Activated effector memory CD4-positive, alpha-beta T cell treated with anti-CD3 and anti-CD28 coated beads, Interleukin-2, amount 50 U/mL, for 16 hours (primary cell): ENCODE results near the gene DNASE1L2.
A peak's percentile ranks its signal among the peaks of the same experiment; 100 is the strongest.
"Not testable (repeated sequence)": the region's sequence is repeated elsewhere in the genome, so short reads cannot be mapped to it uniquely, and the experiment has no call there.

Source experiments
- DNase-seq: peaks from one replicate; pipeline ENCODE4 v3.0.0-alpha.2; 2020

The DNASE1L2 gene

DNA sequence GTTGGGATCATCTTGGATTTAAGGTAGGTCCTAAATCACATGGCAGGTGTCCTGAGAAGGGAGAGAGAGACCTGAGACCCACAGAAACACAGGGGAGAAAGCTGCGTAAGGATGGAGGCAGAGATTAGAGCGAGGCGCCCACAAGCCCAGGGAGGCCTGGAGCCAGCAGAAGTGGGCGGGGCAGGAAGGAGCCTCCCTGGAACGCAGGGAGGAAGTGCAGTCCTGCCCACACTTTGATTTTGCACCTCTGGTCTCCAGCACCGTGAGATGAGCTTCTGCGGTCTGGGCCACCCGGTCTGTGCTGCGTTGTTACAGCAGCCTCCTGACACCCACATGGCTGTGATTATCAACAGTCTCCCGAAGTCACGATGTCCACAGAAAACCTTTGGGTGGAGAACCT, 6.4 kb downstream of the DNASE1L2 start:
- no peak for DNase-seq

DNA sequence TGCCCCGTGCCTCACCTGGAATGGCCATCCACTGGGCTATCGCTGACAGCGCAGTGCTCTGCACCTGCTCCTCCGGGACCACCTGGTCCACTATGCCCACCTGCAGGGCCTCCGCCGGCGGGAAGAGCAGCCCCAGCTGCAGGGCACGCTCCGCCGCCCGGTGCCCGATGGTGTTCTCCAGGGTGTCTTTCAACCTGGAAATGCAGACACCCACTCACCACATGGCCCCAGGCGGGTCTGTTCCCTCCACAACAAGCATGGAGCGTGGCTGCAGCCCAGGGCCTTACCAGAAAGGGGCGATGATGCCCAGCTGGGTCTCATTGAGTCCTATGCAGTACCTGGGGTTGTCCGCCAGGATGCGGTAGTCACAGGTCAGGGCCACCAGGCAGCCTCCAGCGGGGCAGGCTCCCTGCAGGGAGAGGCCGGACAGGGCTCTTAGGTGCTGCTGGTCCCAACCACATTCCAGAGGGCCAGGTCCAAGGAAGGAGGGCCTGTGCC, 6.8 kb downstream of the DNASE1L2 start:
- DNase-seq: no peak

DNA sequence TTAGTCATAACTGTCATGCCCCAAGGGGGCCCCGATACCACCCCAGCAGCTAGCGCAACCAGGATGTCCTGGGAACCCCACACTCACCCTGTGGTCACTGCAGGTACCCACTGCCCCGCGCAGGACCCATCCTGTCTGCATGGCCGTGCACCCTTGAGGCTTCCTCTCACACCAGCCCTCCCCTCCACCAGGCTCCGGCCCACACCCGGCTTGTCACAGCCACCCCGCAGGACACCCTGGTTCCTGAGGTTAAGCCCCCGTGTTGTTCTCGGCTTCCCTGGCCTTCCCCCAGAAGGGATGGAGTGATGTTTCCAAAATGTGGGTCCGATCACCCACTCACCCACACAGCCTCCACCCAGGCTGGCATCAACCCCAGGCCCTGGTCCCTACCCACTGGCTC, 7.5 kb downstream of the DNASE1L2 start:
- no peak for DNase-seq

DNA sequence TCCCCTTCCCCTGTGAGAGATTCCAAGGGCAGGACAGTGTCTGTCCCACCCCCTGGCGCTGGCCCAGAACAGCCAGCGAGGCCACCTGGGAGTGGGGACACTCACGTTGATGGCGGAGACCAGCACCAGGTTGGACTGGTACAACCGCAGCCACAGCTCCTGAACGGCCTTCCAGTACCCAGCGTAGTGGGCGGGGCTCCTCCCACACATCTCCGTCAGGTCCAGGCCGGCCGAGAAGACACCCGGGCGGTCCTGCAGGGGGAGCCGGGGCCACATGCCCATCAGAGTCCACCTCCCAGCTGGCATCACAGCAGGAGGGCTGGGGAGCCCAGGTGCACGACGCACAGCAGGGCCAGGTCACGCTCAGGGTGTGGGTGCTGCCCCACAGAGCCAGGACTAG, 8.1 kb downstream of the DNASE1L2 start:
- no peak for DNase-seq

DNA sequence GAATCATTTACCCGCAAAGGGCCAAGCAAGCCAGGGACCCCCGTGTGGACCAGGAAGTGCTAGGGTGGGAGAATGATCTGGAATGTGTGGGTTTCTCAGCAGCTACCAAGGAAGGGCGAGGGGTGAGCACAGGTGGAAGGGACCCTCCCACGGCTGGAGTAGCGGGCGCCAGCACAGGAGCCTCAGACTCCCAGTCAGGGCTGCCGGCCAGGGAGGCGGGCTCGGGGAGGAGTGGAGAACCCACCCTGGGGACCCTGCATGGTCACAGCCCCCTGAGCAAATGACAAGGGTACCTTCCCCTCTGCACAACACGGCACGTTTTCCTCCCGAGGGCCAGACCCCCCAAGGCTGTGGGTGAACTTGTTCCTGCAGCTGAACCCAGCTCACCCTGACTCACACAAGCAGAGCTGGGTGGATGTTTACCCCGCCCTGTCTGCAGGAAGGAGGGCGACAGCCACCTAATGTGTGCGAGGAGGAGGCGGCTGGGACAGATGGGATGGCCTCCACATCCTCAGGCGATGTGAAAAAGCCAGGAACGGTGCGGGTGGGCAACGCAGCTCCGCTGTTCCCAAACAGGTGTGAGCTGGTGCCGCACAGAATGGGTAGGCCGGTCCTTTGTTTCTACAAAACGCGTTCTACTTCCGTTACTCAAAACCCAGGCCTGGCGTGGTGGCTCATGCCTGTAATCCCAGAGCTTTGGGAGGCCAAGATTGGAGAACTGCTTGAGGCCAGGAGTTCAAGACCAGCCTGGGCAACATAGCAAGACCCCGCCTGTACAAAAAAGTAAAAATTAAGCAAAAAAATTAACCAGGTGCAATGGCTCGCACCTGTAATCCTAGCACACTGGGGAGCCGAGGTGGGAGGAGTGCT, 8.9 kb downstream of the DNASE1L2 start:
- DNase-seq: no peak

DNA sequence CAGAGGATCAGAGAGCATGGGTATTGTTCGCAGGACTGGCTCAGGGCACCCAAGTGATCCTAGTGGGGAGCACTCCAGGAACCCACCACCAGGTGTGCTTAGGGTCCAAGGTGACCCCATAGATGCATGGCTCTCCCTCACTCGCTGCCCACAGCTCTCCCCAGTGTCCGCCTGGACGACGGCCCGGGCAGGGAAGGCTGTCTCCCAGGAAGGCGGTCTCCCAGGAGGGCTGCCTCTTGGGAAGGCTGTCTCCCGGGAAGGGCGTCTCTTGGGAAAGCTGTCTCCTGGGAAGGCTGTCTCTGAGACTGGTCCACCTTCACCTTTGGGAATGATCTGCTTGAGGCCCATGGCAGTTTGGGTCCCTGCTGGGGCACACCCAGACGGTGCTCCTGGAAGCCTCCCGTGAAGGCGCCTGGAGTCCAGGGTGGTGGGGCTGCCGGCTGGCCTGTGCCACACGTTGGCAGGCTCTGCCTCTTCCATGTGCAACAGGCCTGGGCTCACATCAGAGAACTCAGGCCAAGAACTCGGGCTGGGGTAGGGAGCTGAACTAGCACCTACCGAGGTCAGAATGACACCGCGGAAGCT, 10.1 kb downstream of the DNASE1L2 start:
- DNase-seq: no peak

DNA sequence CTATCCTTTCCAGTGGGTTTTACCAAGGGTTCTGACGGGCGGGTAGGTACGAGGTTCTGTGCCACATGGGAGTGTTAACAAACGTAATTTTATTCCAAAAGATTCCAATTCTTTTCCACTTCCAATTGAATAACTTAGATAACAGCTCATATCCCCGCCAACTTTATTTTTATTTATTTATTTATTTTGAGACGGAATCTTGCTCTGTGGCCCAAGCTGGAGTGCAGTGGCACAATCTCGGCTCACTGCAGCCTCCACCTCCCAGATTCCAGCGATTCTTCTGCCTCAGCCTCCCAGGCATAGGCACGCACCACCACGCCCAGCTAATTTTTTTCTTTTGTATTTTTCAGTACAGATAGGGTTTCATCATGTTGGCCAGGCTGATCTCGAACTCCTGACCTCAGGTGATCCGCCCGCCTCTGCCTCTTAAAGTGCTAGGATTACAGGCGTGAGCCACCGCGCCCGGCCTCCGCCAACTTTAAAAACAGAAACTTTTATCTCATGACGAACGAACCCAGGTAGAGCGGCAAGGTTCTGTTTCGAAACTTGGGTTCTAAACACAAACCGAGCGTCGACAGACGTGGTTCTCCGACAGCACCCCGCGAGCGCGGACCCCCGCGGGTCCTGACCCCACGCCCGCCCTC, 14.5 kb downstream of the DNASE1L2 start:
- DNase-seq: peak; percentile 83

DNA sequence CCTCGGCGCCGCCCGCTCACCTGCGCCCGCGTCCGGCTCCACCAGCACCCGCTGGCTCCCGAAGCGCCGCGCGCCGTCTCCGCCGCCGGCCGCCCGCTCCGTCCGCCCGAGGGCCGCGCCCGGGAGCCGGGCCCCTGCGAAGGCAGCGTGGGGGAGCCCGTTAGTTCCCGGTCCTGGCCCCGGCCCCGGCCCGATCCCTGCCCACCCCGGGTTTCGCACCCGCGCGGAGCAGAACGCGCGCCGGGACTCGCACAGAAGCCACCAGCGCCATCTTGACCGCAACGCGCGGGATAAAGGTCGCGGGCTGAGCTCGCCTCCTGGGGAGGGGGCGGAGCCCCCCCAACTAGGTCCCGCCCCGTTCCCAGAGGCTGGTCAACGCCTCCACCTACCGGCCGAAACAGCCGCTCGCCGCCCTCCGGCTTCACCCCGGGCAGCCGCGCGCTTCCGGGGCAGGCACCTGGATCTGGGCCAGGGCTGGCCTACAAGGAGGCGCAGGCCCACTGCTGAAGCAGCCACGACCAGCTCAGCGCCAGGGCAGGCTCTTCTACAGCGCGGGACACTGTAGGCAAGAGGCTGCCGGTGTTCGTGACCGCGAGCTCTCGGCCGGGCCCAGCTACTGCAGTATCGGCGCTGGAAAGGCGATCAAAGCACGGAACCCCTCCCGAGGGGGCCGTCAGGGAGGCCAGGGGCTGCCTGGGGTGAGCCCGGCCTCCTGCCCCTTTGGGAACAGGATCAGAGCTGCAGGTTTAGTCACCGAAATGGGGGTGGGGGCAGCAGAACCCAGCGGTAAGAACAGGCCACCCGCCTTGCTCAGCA, 15.3 kb downstream of the DNASE1L2 start, which contains the start of gene ECI1:
ECI1 (minus strand) TSS at position 292 of the 816 bp plus-strand sequence; CDS start at position 271, 21 bp downstream.
- DNase-seq: peak; percentile 93

DNA sequence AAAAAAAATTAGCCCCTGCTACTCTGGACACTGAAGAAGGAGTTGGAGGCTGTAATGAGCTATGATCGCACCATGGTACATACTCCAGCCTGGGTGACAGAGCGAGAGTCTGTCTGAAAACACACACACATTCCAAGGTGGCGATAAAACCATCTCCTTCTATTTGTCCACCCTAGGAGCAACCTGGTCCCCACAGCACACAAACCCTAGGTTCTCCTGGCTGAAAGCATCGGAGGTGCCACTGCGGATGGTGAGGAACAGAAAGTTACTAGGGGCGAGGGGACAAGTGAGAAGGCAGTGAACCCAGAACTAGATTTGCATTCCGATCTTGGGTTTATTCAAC, 16.5 kb downstream of the DNASE1L2 start:
- no peak for DNase-seq

DNA sequence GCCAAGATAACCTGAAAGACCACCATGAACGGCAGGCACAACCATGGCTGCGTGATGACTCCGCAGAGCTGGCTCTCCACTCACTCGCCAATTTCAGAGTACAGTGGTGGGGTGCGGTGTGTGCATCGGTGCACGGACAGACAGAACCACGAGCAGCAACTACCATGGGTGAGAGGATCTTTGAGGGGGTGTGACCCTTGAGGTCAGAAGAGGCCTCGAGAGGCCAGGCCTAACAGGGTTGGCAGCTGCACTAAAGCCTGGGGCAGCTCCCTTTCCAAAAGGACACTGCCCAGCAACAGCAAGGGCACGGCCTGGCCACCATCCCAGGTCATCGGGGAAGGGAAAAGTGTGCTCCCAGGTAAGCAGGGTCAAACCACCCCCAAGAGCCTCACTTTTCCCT, 17.0 kb downstream of the DNASE1L2 start:
- DNase-seq: no peak

DNA sequence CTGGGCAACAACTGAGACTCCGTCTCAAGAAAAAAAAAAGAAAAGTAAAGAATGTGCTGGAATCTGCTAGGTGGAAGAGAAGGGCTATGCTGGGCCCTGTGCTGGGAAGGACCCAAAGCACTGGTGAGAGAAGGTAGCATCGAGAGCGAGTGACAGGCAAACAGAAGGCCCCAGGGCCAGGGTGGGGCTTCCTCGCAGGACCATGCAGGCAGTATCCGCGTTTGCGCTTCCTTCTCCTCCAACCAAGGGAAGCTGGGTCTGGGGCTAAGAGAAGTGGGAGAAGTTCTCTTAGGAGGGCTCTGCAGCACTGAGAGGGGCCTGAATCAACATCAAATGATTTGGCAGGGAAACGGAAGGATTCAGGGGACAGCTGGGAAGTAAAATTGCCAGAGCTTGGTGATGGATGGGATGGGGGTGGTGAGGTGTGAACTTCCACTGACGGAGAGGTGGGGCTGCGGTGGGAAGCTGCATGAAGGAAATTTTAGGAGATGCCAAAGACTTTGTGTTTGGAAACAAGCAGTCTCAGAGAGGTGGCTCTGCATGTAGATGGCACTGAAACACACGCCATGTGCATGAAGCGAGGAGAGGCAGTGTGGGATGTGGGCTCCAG, 20.4 kb downstream of the DNASE1L2 start:
- DNase-seq: no peak

DNA sequence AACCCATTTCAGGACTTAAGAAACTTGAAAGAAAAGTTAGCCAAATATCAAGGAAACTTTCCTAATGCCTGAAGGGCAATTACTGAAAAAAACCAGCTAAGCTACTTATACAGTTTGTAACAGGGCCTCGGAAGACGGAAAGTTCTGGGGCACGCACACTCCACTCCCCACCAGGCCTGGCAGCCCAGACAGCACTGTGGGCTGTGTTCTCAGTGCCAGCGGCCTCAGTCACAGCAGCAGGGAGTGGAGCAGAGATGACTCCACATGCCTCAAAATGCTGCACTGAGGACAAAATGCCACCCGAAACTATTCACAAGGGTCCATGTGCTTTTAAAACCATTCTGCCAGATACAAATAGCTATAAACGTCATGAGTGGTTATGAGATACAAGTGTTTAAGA, 21.5 kb downstream of the DNASE1L2 start:
- DNase-seq: no peak

DNA sequence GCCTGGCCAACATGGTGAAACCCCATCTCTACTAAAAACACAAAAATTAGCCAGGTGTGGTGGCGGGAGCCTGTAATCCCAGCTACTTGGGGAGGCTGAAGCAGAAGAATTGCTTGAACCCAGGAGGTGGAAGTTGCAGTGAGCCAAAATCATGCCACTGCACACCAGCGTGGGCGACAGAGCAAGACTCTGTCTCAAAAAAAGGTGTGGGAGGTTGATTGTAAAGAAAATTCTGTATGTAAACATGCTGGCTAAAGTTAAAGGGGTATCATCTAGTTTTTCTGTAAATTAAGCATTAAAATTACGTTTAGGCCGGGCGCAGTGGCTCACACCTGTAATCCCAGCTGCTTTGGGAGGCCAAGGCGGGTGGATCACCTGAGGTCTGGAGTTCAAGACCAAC, 22.3 kb downstream of the DNASE1L2 start:
- DNase-seq: not testable (repeated sequence)

DNA sequence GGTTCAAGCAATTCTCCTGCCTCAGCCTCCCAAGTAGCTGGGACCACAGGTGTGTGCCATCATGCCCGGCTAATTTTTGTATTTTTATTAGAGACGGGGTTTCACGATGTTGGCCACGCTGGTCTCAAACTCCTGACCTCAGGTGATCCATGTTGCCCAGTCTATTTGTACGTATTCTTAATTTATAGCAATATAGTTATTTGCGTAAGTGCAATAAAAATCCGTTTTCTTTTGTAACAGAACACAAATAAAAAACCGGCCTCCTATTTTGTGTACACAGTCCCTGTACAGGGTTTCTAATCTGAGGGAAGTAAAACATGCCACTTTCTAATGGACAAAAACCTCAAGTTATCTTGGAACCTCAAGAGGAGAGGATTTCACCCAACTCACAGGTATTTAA, 24.0 kb downstream of the DNASE1L2 start:
- DNase-seq: no peak

DNA sequence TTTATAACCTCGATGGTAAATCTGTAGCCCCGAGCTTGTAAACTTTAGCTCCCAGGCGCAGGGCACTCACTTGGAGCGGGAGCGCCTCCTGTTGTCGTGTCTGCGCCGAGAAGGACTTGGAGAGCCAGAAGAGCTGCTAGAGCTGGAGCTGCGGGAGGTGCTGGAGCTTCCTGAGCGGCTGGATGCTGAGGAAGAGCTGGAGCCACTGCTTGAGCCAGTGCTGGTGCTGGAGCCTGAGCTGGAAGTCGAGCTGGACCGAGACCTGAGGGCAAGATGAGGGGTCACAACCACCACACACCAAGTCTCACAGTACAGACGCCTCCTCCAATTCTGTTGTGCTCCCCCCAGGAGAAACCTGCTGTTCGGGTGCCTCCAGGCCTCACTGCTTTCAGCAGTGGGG, 26.8 kb downstream of the DNASE1L2 start:
- not testable (repeated sequence) for DNase-seq

DNA sequence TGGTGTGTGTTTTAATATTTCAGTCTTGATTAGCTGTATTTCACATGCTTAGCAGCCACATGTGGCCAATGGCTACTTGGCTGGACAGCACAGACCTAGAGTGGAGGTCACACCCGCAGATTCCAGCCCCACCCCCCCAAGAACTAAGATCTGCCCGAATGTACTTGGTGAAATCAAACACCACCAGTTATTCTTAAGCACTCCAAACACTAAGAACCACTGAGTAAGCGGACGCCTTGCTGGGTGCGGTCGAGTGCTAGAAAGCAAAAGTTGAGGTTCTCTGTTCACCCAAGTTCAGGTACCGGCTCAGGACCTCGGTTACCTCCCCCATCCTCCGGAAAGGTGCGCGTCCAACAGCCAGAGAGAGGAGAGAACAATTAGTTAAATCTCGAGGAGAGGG, 30.6 kb downstream of the DNASE1L2 start:
- peak; percentile 73 for DNase-seq

DNA sequence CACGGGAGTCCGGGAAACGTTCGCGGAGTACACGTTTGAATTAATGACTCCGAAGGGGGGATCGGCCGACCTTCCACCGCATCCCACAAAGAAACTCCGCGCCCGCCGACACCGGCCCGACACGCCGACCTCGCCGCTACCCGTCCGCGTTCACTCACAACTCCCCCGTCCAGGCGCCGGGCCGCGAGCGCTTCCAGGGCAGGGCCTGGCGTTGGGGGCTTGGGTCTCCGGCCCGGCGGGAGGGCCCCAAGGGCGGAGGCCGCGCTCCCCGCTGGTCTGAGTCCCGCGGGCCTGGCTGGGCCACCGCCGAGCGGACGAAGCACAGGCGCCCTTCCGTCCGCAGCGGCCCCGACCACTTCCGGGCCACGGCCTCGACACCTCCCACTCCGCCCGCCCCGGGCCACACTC, 31.3 kb downstream of the DNASE1L2 start:
- DNase-seq: not testable (repeated sequence)

DNA sequence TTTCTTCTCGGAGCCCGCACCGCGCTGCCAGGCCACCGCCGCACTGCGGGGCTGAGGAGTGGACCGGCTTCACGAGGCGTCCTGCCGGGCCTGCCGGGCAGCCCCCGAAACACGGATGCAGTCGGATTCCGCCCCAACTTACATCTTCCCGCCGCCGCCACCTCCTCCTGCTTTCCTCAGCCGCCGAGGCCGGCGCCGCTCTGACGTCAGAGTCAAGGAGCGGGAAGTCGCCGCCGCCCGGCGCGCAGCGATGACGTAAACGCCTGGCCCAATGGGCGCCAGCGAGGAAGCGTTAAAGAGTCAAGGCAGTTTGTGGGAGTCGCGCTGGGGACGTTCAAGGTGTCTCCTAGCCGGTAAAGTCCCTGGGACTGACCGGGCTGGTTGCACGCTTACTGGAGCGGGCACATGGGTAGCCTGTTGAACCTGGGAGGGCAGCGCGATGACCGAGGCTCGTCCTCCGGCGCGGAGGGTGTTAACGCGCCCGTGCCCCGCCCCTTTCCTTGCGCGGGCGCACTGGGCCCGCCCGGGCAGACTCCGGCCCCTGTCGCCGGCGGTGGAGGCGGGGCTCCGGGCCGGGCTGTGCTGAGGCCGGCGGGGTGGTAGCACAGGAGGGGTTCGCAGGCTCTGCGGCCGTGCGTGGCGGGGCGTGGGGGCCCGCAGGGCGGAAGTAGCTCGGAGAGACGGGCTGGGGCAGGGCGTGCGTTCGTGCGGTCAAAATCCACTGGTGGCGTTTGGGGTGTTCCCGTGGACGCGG, 31.8 kb downstream of the DNASE1L2 start, which contains the start of gene RNPS1:
RNPS1 (minus strand) TSS at position 214 of the 754 bp plus-strand sequence. CDS start 3,483 bp downstream, outside the sequence.
- DNase-seq: peak; percentile 99

DNA sequence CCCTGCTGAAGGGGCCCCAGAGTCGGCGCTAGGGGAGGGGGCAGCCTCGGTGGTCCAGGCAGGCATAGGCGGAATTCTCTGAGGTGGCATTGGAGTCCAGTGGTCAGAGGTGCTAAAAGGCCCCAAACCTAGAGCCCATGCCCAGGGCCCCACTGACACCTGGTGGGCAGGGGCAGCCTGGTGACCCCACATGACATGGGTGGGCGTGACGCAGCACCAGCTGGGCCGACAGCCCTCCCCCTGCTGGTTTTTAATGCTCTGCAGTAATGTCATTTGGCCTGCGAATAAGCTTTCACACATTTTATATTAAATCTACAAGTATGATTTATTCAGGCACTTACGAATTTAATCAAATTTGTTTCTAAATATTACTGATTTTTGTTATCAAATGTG, 33.8 kb downstream of the DNASE1L2 start:
- no peak for DNase-seq

DNA sequence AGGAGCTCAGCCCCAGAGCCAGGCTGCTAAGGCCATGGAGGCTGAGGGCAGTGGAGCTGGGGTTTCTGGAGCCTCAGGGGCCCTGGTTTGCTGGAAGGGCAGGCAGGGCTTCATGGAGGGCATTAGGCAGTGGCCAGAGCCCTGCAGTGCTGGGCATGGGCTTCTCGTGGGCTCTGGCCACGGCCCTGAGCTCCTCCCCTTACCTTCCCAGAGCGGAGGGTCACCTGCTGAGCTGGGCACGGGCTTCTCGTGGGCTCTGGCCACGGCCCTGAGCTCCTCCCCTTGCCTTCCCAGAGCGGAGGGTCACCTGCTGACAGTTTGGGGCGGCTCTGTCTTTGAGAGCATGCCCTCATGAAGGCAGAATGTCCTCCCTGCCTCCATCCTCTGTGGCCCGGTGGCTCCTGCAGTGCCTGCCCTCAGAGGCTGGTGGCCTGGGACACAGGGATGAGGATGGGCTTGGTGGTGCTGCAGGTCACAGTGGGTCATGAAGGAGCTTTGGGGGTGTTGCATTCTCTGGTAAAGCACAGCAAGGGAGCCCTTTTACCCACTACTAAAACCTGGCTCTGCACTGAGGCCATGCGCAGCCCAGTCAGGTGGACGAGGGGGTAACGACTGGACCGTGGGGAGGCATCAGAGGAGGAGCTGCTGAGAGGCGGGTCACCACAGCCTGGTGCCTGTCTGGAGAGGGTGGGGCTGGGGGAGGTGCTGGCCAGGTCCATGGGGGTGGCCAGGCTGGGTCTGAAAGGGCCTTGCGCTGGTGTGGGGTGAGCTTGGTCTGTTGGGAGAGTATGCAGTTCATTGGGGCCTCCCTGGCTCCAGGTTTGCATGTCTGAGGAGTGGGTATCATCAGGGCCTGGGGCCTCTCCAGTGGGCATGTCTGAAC, 34.6 kb downstream of the DNASE1L2 start:
- DNase-seq: no peak
